HG03060 (cell line): Measurements from ENCODE around the gene TBL1XR1.
"Not testable (repeated sequence)": the region's sequence is repeated elsewhere in the genome, so short reads cannot be mapped to it uniquely, and the experiment has no call there.

Experiments used
- ATAC-seq: cut with Tn5 transposase; IDR thresholded peaks from one replicate; pipeline ENCODE4 v1.9.1; 2021; ENCODE audit warnings: low read depth, moderate number of reproducible peaks; ENCODE audit not compliant: unreplicated experiment

Gene TBL1XR1

GRCh38 chr3:177209509-177209908, 12.2 kb upstream of the TBL1XR1 start:
- no peak for ATAC-seq

GRCh38 chr3:177208781-177209180, 11.5 kb upstream of the TBL1XR1 start:
- ATAC-seq, result no peak

- no peak for ATAC-seq
Observed at GRCh38 chr3:177208223-177208622, 10.9 kb upstream of the TBL1XR1 start.

GRCh38 chr3:177206936-177207335, 9.7 kb upstream of the TBL1XR1 start:
- ATAC-seq, result no peak

GRCh38 chr3:177203689-177204395, 6.6 kb upstream of the TBL1XR1 start:
- ATAC-seq, result no peak

- not testable (repeated sequence) for ATAC-seq
Observed at GRCh38 chr3:177203016-177203415, 5.7 kb upstream of the TBL1XR1 start.

- peak; percentile 88 for ATAC-seq
Observed at GRCh38 chr3:177201700-177202397, 4.6 kb upstream of the TBL1XR1 start.

- no peak for ATAC-seq
Observed at GRCh38 chr3:177199206-177199760, 2.0 kb upstream of the TBL1XR1 start.

- ATAC-seq, result peak; percentile 1
Observed at GRCh38 chr3:177197727-177198460, 612 bp upstream of the TBL1XR1 start.

GRCh38 chr3:177196456-177197040, 734 bp downstream of the TBL1XR1 start:
- no peak for ATAC-seq

- ATAC-seq, result no peak
Observed at GRCh38 chr3:177196008-177196455, 1.2 kb downstream of the TBL1XR1 start.

- ATAC-seq, result no peak
Observed at GRCh38 chr3:177195242-177195991, 1.9 kb downstream of the TBL1XR1 start.

- ATAC-seq, result no peak
Observed at GRCh38 chr3:177194299-177194698, 3.0 kb downstream of the TBL1XR1 start.

GRCh38 chr3:177193688-177194268, 3.5 kb downstream of the TBL1XR1 start:
- no peak for ATAC-seq

GRCh38 chr3:177193275-177193674, 4.0 kb downstream of the TBL1XR1 start:
- ATAC-seq, result not testable (repeated sequence)

GRCh38 chr3:177190756-177191681, 6.3 kb downstream of the TBL1XR1 start:
- no peak for ATAC-seq

GRCh38 chr3:177190184-177190583, 7.1 kb downstream of the TBL1XR1 start:
- not testable (repeated sequence) for ATAC-seq

GRCh38 chr3:177188325-177188724, 9.0 kb downstream of the TBL1XR1 start:
- ATAC-seq, result not testable (repeated sequence)
